Upper lobe of left lung (tissue), 6 donors: ENCODE measurements around the gene LIAS. TPM values are rescaled to one million over a fixed set of nuclear protein-coding genes. Genes with fewer than 3 reads are reported as not detected.

ENCODE experiments used
- ATAC-seq, 2 donors: fragments of 200-7000 bp; cut with Tn5 transposase; one replicate each; pipeline ENCODE4 v1.9.1; 2022; ENCODE audit warnings: mild to moderate bottlenecking in 2 of 2, moderate library complexity in 2 of 2; ENCODE audit not compliant: low FRiP score in 2 of 2
- DNase-seq, 2 donors: peaks; one replicate each; pipeline ENCODE4 v3.0.0-alpha.2; 2019 to 2020
- H3K27ac ChIP-seq, 4 donors: fragments of 200-600 bp; sonication (generic); one replicate each; pipeline ENCODE4 v1.5.1; 2016 to 2019
- H3K27me3 ChIP-seq, 4 donors: fragments of 200-600 bp; sonication (generic); one replicate each; pipeline ENCODE4 v1.5.1; 2017 to 2019
- H3K36me3 ChIP-seq, 4 donors: fragments of 200-600 bp; sonication (generic); one replicate each; pipeline ENCODE4 v1.5.1; 2016 to 2019
- H3K4me1 ChIP-seq, 4 donors: fragments of 200-600 bp; sonication (generic); one replicate each; pipeline ENCODE4 v1.5.1; 2018 to 2019
- H3K4me3 ChIP-seq, 4 donors: fragments of 200-600 bp; sonication (generic); one replicate each; pipeline ENCODE4 v1.5.1; 2017 to 2019; ENCODE audit warnings: mild to moderate bottlenecking in 2 of 4, moderate library complexity in 1 of 4
- H3K9me3 ChIP-seq, 4 donors: fragments of 200-600 bp; sonication (generic); one replicate each; pipeline ENCODE4 v1.5.1; 2018 to 2019
- EP300 ChIP-seq, 4 donors: sonication (generic); formaldehyde crosslinking; IDR thresholded peaks; one replicate each; pipeline ENCODE4 v1.5.1; 2017; ENCODE audit warnings: antibody characterized with exemption in 4 of 4, control low read depth in 2 of 4
- POLR2A ChIP-seq, 4 donors: fragments of 450-650 bp; IDR thresholded peaks; one replicate each; pipeline ENCODE4 v1.5.1; 2016 to 2017; ENCODE audit warnings: antibody characterized with exemption in 4 of 4, mild to moderate bottlenecking in 2 of 4
- POLR2AphosphoS5 ChIP-seq, 2 donors: sonication (generic); formaldehyde crosslinking; IDR thresholded peaks; one replicate each; pipeline ENCODE4 v1.5.1; 2017; ENCODE audit warnings: antibody characterized with exemption in 2 of 2
- WGBS, 2 donors: methylation state at CpG; one replicate each; pipeline ENCODE4 v1.1.5; 2017 to 2018; 5-methylcytosine and 5-hydroxymethylcytosine counted together
- total RNA-seq, 6 donors: library from RNA; depleted of rRNA in 4 of 6; stranded (reverse); fragments of >200 nt in 4 of 6; gene quantifications; one replicate each; pipeline versions ENCODE4 v1.1.0 to v1.2.1, GENCODE V29; 2016 to 2021
- TF ChIP-seq, protein P1 (sequence below), 6 experiments: fragments of 450-650 bp in 4 of 6; fragments of 200-600 bp in 2 of 6; sonication (generic) in 2 of 6; IDR thresholded peaks; one replicate each; pipeline ENCODE4 v1.5.1; 2016 to 2019; ENCODE audit warnings: antibody characterized with exemption in 6 of 6
- donor health status: DM: no; HTN: no; CAD: no; lungs with moderate emphysema.
- donor health status: DM: no; HTN: yes; CAD: no; lungs with severe emphysema.

The LIAS gene
- total RNA-seq, 6 donors from 2014 or later, result 4.9 to 23.0 (median 10.8) TPM

DNA sequence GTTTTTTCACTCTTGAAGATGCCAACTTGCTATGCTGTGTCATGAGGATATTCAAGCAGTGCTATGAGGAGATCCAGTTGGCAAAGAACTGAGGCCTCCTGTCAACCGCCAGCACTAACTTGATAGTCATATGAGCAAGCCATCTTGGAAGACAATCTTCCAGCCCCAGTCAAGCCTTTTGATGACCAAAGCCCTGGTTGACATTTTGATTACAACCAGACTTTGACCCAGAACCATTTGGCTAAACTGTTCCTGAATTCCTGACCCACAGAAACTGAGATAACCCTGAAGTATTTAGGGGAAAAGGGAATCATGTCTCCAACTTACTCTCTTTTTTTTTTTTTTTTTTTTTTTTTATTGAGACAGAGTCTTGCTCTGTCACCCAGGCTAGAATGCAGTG lies 35.5 kb downstream of the LIAS start:
- no peaks in the 10 kb centered on the region for H3K4me1 ChIP-seq
- no peak overlapping the region for H3K4me3 ChIP-seq
- H3K9me3 ChIP-seq, result no peaks in the 10 kb centered on the region
- no peak for ATAC-seq
- TF ChIP-seq POLR2AphosphoS5 (IDR thresholded peaks at IDR 0.05) (no peak), EP300 (IDR thresholded peaks at IDR 0.05) (no peak), POLR2A (IDR thresholded peaks at IDR 0.05) (no peak)
- TF ChIP-seq, protein P1, sequence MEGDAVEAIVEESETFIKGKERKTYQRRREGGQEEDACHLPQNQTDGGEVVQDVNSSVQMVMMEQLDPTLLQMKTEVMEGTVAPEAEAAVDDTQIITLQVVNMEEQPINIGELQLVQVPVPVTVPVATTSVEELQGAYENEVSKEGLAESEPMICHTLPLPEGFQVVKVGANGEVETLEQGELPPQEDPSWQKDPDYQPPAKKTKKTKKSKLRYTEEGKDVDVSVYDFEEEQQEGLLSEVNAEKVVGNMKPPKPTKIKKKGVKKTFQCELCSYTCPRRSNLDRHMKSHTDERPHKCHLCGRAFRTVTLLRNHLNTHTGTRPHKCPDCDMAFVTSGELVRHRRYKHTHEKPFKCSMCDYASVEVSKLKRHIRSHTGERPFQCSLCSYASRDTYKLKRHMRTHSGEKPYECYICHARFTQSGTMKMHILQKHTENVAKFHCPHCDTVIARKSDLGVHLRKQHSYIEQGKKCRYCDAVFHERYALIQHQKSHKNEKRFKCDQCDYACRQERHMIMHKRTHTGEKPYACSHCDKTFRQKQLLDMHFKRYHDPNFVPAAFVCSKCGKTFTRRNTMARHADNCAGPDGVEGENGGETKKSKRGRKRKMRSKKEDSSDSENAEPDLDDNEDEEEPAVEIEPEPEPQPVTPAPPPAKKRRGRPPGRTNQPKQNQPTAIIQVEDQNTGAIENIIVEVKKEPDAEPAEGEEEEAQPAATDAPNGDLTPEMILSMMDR (IDR thresholded peaks at IDR 0.05), result no peak
- peaks cover 0 to 9% (median 5%) of the 10 kb centered on the region in 4 donors for H3K36me3 ChIP-seq
- no peaks in the 10 kb centered on the region for H3K27me3 ChIP-seq
- no peak for DNase-seq
- no peak overlapping the region for H3K27ac ChIP-seq
- WGBS, 2 donors, result 91 to 100% methylated on average over 1 of the region's 1 CpG

DNA sequence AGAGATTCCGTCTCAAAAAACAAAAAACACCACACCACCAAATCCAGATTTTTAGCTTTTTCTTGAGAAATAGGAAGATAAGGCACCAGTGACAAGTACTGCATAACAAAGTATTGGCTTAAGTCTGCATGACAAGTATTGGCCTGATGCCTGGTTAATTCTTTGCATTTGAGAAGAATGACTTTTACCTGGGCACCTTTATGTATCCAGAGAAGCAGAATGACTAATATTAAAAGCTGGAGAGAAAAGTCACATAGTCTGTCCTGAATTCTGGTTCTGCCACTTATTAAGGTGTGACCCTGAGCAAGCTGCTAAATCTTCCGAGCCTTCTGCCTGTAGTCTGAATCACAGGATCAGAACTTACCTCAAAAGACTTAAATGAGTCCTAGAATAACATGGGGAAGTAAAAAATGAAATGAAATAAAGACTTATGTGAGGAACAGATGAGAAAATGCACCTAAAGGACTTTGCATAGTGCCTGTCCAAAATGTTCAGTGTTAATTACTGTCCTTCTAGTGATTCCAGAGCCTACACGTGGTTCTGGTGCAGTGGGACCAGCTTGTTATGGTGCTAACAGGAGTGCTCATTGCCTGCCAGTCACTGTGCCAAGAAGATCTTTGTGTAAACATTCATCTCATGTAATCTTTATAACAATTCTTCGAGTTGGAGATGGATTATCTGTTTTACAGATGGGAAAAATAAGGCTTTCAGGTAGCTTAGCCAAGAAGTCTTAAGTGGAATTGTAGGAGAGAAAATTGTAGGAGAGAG lies 36.8 kb downstream of the LIAS start:
- Histone ChIP-seq H3K4me1 (no peaks in the 10 kb centered on the region), H3K27ac (no peak overlapping the region), H3K27me3 (no peaks in the 10 kb centered on the region), H3K36me3 (peaks cover 5 to 20% (median 6%) of the 10 kb centered on the region in 4 donors), H3K4me3 (no peak overlapping the region), H3K9me3 (no peaks in the 10 kb centered on the region)
- TF ChIP-seq EP300 (IDR thresholded peaks at IDR 0.05) (no peak), POLR2AphosphoS5 (IDR thresholded peaks at IDR 0.05) (no peak), POLR2A (IDR thresholded peaks at IDR 0.05) (no peak)
- TF ChIP-seq, protein P1 (IDR thresholded peaks at IDR 0.05), result no peak
- DNase-seq, result no peak
- ATAC-seq, result no peak
- WGBS, 2 donors, result 65 to 68% methylated on average over 4 of the region's 4 CpGs

DNA sequence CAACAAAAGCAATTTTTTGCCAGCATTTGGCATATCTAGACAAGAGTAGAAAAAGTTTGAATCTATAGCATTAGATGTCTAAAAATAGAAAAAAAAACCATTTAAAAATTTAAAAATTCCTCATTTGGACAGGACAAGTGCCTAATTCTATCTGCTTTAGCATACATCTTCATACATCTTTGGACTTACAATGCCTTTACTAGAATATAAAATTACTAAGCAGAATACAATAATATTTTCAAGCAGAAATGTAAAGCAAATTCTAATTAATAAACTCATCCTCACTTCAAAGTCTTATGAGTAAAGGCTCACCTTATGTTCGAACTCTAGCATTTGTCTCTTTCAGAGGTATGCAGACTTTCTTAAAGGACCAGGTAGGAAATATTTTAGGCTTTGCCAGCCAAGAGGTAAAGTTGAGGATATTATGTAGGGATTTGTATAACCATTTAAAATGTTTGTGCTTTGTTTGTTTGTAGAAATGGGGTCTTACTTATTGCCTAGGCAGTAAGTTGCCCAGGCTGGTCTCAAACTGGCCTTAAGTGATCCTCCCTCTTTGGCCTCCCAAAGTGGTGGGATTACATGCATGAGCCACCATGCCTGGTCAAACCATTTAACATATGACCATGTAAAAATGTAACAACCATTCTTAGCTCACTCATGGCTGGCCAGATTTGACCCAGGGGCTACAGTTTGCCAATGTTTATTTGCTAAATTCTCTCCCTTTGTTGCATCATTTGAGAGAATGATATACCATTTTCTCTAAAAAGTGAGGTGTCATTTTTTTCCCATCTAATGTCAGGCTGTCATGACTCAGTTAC lies 39.3 kb downstream of the LIAS start:
- H3K9me3 ChIP-seq, result no peaks in the 10 kb centered on the region
- DNase-seq, result no peak
- H3K4me1 ChIP-seq, result no peaks in the 10 kb centered on the region
- no peak for TF ChIP-seq POLR2A (IDR thresholded peaks at IDR 0.05)
- no peak for TF ChIP-seq EP300 (IDR thresholded peaks at IDR 0.05)
- TF ChIP-seq, protein P1 (IDR thresholded peaks at IDR 0.05), result no peak
- no peak for TF ChIP-seq POLR2AphosphoS5 (IDR thresholded peaks at IDR 0.05)
- ATAC-seq, result no peak
- 94% methylated on average over 1 of the region's 1 CpG for WGBS, 2 donors
- no peaks in the 10 kb centered on the region for H3K27me3 ChIP-seq
- H3K36me3 ChIP-seq, result peaks cover 16 to 45% (median 23%) of the 10 kb centered on the region in 4 donors
- H3K4me3 ChIP-seq, result no peak overlapping the region
- no peak overlapping the region for H3K27ac ChIP-seq

DNA sequence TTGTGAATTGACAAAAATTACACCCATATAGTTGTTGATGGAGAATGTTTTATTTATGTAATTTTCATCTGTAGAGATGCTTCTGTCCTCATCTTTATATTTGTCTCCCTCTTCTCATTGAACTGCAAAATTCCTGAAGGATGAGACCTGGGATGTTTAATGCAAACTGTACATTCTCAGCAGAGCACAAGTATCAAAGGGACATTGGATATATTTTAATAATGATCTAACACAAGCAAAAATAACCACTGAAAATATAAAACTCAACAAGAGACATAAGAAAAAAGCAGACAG lies 39.8 kb downstream of the LIAS start:
- no peak for ATAC-seq
- no peaks in the 10 kb centered on the region for H3K27me3 ChIP-seq
- H3K9me3 ChIP-seq, result no peaks in the 10 kb centered on the region
- TF ChIP-seq, protein P1 (IDR thresholded peaks at IDR 0.05), result no peak
- TF ChIP-seq EP300 (IDR thresholded peaks at IDR 0.05) (no peak), POLR2A (IDR thresholded peaks at IDR 0.05) (no peak), POLR2AphosphoS5 (IDR thresholded peaks at IDR 0.05) (no peak)
- H3K4me3 ChIP-seq, result no peak overlapping the region
- H3K36me3 ChIP-seq, result peaks cover 22 to 50% (median 26%) of the 10 kb centered on the region in 4 donors
- no peaks in the 10 kb centered on the region for H3K4me1 ChIP-seq
- no peak overlapping the region for H3K27ac ChIP-seq
- no peak for DNase-seq
